ENCODE results near the gene TMEM39B. TPM values are rescaled to one million over a fixed set of nuclear protein-coding genes. Genes with fewer than 3 reads are reported as not detected.

The TMEM39B gene
- total RNA-seq, 1 experiment from 2014 or later = 18.8 TPM

DNA sequence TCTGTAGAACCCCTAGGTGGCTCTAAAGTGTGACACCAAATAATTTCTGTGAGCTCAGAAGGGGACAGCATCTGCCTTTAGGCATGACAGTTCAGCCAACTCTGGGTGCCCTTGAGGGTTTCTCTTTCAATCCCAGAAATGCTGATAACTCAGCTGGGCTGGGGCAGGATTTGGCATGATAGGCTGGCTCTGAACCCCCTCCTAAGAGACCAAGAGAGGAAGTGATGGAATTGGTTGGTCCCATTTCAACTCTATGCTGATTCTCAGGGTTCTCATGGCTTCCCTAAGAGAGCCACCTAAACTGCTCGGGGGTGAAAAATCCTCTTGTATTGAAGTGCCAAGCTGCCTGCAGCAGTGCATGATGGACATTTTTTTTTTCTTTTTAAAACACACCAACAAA, 28.5 kb upstream of the TMEM39B start:
- POLR2A ChIA-PET = no interaction called here
- no peak for TF ChIP-seq NR3C1 (CRISPR knock-in tag; conservative IDR thresholded peaks at IDR 0.05; ENCODE audit: low read depth)
- no peak for ATAC-seq
- no peak for DNase-seq (ENCODE audit: low spot score)
- H3K27me3 Mint-ChIP-seq (ENCODE audit: low read depth) = no peaks in the 10 kb centered on the region
- no peaks in the 10 kb centered on the region for H3K4me1 Mint-ChIP-seq
- H3K36me3 Mint-ChIP-seq = peaks cover 76% of the 10 kb centered on the region
- H3K27ac Mint-ChIP-seq = peak overlapping the region; percentile 57; the same call in 1 of the 2 replicates
- no peak overlapping the region for H3K4me3 Mint-ChIP-seq
- CTCF ChIA-PET = interaction anchor here (0.6 to 1.6 kb wide), 3 partner anchors 18 to 102 kb away, joined by 3 to 4 read pairs (median 3); partner anchors contain the start of gene TMEM39B
- no peaks in the 10 kb centered on the region for H3K9me3 Mint-ChIP-seq

DNA sequence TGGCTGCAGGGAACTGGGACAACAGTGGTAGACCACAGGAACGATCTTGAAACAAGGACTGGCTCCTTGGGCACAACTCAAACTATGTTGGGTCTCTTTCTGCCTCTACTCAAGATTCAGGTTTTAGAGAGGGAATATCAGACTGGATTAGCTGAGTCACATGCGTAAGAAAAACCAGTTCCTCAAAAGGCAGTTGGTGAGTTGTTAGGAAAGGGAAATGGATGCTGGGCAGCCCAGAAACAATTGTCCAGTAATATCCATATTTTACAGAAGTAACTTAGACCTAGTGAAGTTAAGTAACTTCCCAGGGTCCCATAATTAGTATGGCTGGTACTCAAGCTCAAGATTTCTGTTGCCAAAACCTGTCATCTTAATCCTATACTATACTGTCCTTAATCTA, 27.0 kb upstream of the TMEM39B start:
- ChIA-PET POLR2A (no interaction called here), CTCF (no interaction called here)
- DNase-seq (ENCODE audit: low spot score) = no peak
- Mint-ChIP-seq H3K4me1 (no peaks in the 10 kb centered on the region), H3K27ac (peak overlapping the region; percentile 33; the same call in 1 of the 2 replicates), H3K4me3 (no peak overlapping the region), H3K9me3 (no peaks in the 10 kb centered on the region), H3K27me3 (ENCODE audit: low read depth) (no peaks in the 10 kb centered on the region), H3K36me3 (peaks cover 69% of the 10 kb centered on the region)
- TF ChIP-seq MXD4 (CRISPR knock-in tag; IDR thresholded peaks at IDR 0.05; ENCODE audit: borderline replicate concordance) (no peak), JUN (CRISPR knock-in tag; IDR thresholded peaks at IDR 0.05) (no peak), ZNF121 (CRISPR knock-in tag; IDR thresholded peaks at IDR 0.05) (no peak), ESRRA (CRISPR knock-in tag; IDR thresholded peaks at IDR 0.05; ENCODE audit: borderline replicate concordance) (no peak), ZNF138 (CRISPR knock-in tag; conservative IDR thresholded peaks at IDR 0.05) (no peak), HMGA2 (CRISPR knock-in tag; IDR thresholded peaks at IDR 0.05) (no peak), NR1H2 (CRISPR knock-in tag; IDR thresholded peaks at IDR 0.05) (no peak), FOXP1 (CRISPR knock-in tag; IDR thresholded peaks at IDR 0.05; ENCODE audit: borderline replicate concordance) (no peak), ELF4 (CRISPR knock-in tag; IDR thresholded peaks at IDR 0.05; ENCODE audit: low read depth) (no peak), ZNF263 (CRISPR knock-in tag; IDR thresholded peaks at IDR 0.05; ENCODE audit: low read depth) (no peak), NFATC4 (CRISPR knock-in tag; IDR thresholded peaks at IDR 0.05) (no peak)
- TF ChIP-seq, protein P1, sequence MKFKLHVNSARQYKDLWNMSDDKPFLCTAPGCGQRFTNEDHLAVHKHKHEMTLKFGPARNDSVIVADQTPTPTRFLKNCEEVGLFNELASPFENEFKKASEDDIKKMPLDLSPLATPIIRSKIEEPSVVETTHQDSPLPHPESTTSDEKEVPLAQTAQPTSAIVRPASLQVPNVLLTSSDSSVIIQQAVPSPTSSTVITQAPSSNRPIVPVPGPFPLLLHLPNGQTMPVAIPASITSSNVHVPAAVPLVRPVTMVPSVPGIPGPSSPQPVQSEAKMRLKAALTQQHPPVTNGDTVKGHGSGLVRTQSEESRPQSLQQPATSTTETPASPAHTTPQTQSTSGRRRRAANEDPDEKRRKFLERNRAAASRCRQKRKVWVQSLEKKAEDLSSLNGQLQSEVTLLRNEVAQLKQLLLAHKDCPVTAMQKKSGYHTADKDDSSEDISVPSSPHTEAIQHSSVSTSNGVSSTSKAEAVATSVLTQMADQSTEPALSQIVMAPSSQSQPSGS (CRISPR knock-in tag; IDR thresholded peaks at IDR 0.05; ENCODE audit: borderline replicate concordance, low read depth) = no peak
- TF ChIP-seq, protein P2, sequence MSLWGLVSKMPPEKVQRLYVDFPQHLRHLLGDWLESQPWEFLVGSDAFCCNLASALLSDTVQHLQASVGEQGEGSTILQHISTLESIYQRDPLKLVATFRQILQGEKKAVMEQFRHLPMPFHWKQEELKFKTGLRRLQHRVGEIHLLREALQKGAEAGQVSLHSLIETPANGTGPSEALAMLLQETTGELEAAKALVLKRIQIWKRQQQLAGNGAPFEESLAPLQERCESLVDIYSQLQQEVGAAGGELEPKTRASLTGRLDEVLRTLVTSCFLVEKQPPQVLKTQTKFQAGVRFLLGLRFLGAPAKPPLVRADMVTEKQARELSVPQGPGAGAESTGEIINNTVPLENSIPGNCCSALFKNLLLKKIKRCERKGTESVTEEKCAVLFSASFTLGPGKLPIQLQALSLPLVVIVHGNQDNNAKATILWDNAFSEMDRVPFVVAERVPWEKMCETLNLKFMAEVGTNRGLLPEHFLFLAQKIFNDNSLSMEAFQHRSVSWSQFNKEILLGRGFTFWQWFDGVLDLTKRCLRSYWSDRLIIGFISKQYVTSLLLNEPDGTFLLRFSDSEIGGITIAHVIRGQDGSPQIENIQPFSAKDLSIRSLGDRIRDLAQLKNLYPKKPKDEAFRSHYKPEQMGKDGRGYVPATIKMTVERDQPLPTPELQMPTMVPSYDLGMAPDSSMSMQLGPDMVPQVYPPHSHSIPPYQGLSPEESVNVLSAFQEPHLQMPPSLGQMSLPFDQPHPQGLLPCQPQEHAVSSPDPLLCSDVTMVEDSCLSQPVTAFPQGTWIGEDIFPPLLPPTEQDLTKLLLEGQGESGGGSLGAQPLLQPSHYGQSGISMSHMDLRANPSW (CRISPR knock-in tag; conservative IDR thresholded peaks at IDR 0.05; ENCODE audit: low read depth) = no peak
- TF ChIP-seq, protein P3, sequence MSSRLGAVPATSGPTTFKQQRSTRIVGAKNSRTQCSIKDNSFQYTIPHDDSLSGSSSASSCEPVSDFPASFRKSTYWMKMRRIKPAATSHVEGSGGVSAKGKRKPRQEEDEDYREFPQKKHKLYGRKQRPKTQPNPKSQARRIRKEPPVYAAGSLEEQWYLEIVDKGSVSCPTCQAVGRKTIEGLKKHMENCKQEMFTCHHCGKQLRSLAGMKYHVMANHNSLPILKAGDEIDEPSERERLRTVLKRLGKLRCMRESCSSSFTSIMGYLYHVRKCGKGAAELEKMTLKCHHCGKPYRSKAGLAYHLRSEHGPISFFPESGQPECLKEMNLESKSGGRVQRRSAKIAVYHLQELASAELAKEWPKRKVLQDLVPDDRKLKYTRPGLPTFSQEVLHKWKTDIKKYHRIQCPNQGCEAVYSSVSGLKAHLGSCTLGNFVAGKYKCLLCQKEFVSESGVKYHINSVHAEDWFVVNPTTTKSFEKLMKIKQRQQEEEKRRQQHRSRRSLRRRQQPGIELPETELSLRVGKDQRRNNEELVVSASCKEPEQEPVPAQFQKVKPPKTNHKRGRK (CRISPR knock-in tag; IDR thresholded peaks at IDR 0.05; ENCODE audit: borderline replicate concordance) = no peak
- TF ChIP-seq, protein P4, sequence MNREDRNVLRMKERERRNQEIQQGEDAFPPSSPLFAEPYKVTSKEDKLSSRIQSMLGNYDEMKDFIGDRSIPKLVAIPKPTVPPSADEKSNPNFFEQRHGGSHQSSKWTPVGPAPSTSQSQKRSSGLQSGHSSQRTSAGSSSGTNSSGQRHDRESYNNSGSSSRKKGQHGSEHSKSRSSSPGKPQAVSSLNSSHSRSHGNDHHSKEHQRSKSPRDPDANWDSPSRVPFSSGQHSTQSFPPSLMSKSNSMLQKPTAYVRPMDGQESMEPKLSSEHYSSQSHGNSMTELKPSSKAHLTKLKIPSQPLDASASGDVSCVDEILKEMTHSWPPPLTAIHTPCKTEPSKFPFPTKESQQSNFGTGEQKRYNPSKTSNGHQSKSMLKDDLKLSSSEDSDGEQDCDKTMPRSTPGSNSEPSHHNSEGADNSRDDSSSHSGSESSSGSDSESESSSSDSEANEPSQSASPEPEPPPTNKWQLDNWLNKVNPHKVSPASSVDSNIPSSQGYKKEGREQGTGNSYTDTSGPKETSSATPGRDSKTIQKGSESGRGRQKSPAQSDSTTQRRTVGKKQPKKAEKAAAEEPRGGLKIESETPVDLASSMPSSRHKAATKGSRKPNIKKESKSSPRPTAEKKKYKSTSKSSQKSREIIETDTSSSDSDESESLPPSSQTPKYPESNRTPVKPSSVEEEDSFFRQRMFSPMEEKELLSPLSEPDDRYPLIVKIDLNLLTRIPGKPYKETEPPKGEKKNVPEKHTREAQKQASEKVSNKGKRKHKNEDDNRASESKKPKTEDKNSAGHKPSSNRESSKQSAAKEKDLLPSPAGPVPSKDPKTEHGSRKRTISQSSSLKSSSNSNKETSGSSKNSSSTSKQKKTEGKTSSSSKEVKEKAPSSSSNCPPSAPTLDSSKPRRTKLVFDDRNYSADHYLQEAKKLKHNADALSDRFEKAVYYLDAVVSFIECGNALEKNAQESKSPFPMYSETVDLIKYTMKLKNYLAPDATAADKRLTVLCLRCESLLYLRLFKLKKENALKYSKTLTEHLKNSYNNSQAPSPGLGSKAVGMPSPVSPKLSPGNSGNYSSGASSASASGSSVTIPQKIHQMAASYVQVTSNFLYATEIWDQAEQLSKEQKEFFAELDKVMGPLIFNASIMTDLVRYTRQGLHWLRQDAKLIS (CRISPR knock-in tag; IDR thresholded peaks at IDR 0.05; ENCODE audit: borderline replicate concordance) = no peak
- ATAC-seq = no peak
